Activated T-helper 1 cell treated with anti-CD3 and anti-CD28 coated beads, Interleukin-2, amount 50 U/mL, for 16 hours (primary cell): ENCODE results near the gene SLC8A1.

Experiments used
- DNase-seq, 2 donors: peaks; one replicate each; pipeline ENCODE4 v3.0.0-alpha.2; 2020; ENCODE audit warnings: low read depth in 1 of 2, low spot score in 1 of 2

The SLC8A1 gene

GRCh38 chr2:40201425-40201824 is 250.5 kb downstream of the SLC8A1 start:
- DNase-seq, result no peak

- DNase-seq, result no peak
Observed at GRCh38 chr2:40200366-40200915, 251.4 kb downstream of the SLC8A1 start.

GRCh38 chr2:40199771-40200170 is 252.1 kb downstream of the SLC8A1 start:
- DNase-seq, result no peak

GRCh38 chr2:40197121-40197520 is 254.8 kb downstream of the SLC8A1 start:
- DNase-seq, result no peak

GRCh38 chr2:40193670-40194026 is 258.2 kb downstream of the SLC8A1 start:
- no peak for DNase-seq

- no peak for DNase-seq
Observed at GRCh38 chr2:40192864-40193669, 258.8 kb downstream of the SLC8A1 start.

- no peak for DNase-seq
Observed at GRCh38 chr2:40190457-40190856, 261.4 kb downstream of the SLC8A1 start.

- DNase-seq, result no peak
Observed at GRCh38 chr2:40189881-40190280, 262.0 kb downstream of the SLC8A1 start.

- DNase-seq, result no peak
Observed at GRCh38 chr2:40187054-40187453, 264.8 kb downstream of the SLC8A1 start.

GRCh38 chr2:40184551-40184950 is 267.3 kb downstream of the SLC8A1 start:
- DNase-seq, result no peak

- DNase-seq, result no peak
Observed at GRCh38 chr2:40181855-40182254, 270.0 kb downstream of the SLC8A1 start.

- DNase-seq, result no peak
Observed at GRCh38 chr2:40179801-40180200, 272.1 kb downstream of the SLC8A1 start.

- no peak for DNase-seq
Observed at GRCh38 chr2:40178971-40179370, 272.9 kb downstream of the SLC8A1 start.

- DNase-seq, result no peak
Observed at GRCh38 chr2:40178171-40178778, 273.6 kb downstream of the SLC8A1 start.

GRCh38 chr2:40177366-40177765 is 274.5 kb downstream of the SLC8A1 start:
- DNase-seq, result no peak

GRCh38 chr2:40173276-40173675 is 278.6 kb downstream of the SLC8A1 start:
- no peak for DNase-seq

- no peak for DNase-seq
Observed at GRCh38 chr2:40169856-40170255, 282.0 kb downstream of the SLC8A1 start.

- DNase-seq, result no peak
Observed at GRCh38 chr2:40169430-40169829, 282.5 kb downstream of the SLC8A1 start.

- DNase-seq, result no peak
Observed at GRCh38 chr2:40168546-40168945, 283.3 kb downstream of the SLC8A1 start.

GRCh38 chr2:40168032-40168431 is 283.9 kb downstream of the SLC8A1 start:
- no peak for DNase-seq

GRCh38 chr2:40166006-40166405 is 285.9 kb downstream of the SLC8A1 start:
- no peak for DNase-seq

- no peak for DNase-seq
Observed at GRCh38 chr2:40165509-40165844, 286.4 kb downstream of the SLC8A1 start.
